ENCODE data around the gene CLCNKB. TPM values are rescaled to one million over a fixed set of nuclear protein-coding genes. Genes with fewer than 3 reads are reported as not detected.

The CLCNKB gene
- total and polyA plus RNA-seq, 2 experiments from 2014 or later, result 1.3 to 1.9 TPM

DNA sequence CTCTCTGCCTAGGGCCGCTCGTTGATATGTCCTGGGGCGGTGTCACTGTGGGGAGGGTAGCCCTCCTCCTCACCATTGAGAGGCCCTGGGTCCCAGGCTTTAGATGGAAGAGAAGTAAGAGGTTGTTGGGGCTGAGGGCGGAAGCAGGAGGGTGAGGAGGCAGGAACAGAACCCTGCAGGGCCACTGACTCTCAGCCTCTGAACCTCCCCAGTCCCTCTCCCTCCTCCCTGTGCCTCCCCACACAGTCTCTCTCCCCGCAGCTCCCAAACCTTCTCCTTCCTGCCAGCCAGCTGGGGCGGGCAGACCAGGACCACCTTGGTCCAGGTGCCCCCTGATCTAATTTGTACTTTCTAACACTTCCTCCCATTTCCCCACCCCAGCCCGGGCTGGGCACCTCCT is 44.2 kb downstream of the CLCNKB start (continued):
- TF ChIP-seq ZNF462 (CRISPR knock-in tag; IDR thresholded peaks at IDR 0.05) (no peak), ETS1 (IDR thresholded peaks at IDR 0.05) (no peak)

GRCh38 chr1:16088351-16088911 is 44.8 kb downstream of the CLCNKB start:
- H3K4me2 ChIP-seq, result no peak overlapping the region
- H3K27ac ChIP-seq (ENCODE audit: low read depth), result no peak overlapping the region
- no peaks in the 10 kb centered on the region for H3K36me3 Mint-ChIP-seq (ENCODE audit: low read depth)
- no peaks in the 10 kb centered on the region for H3K27me3 ChIP-seq (ENCODE audit: insufficient read depth)
- no peaks in the 10 kb centered on the region for H3K9me3 Mint-ChIP-seq
- H3K9me2 ChIP-seq (ENCODE audit: insufficient read depth), result no peaks in the 10 kb centered on the region
- no peaks in the 10 kb centered on the region for H3F3A ChIP-seq (replicated peaks; ENCODE audit: low read depth)
- H3K4me3 ChIP-seq, result no peak overlapping the region
- H3K4me3 Mint-ChIP-seq, result no peak overlapping the region
- H3K79me2 ChIP-seq (replicated peaks; ENCODE audit: insufficient read depth), result no peaks in the 10 kb centered on the region
- H2AFZ ChIP-seq, result no peak overlapping the region
- ATAC-seq, result no peak
- H4K20me1 ChIP-seq (replicated peaks; ENCODE audit: insufficient read depth), result no peaks in the 10 kb centered on the region
- no peaks in the 10 kb centered on the region for H3K4me1 ChIP-seq (ENCODE audit: insufficient read depth)
- H3K4me1 Mint-ChIP-seq, result peaks cover 4% of the 10 kb centered on the region; the same call in 1 of the 3 replicates
- no peak for DNase-seq (ENCODE audit: low spot score)
- H3K36me3 ChIP-seq (ENCODE audit: insufficient read depth), result no peaks in the 10 kb centered on the region
- H3K27ac Mint-ChIP-seq, result no peak overlapping the region
- H3K27me3 Mint-ChIP-seq (ENCODE audit: insufficient read depth, low read depth, poor library complexity), result no peaks in the 10 kb centered on the region
- TF ChIP-seq ZNF114 (CRISPR knock-in tag; IDR thresholded peaks at IDR 0.05) (no peak), POLR2AphosphoS5 (IDR thresholded peaks at IDR 0.05; ENCODE audit: low read depth) (no peak), CREB1 (CRISPR knock-in tag; IDR thresholded peaks at IDR 0.05; ENCODE audit: low read depth) (no peak), EZH2phosphoT487 (IDR thresholded peaks at IDR 0.05; ENCODE audit: unreplicated experiment) (no peak)
- TF ChIP-seq, protein P1, sequence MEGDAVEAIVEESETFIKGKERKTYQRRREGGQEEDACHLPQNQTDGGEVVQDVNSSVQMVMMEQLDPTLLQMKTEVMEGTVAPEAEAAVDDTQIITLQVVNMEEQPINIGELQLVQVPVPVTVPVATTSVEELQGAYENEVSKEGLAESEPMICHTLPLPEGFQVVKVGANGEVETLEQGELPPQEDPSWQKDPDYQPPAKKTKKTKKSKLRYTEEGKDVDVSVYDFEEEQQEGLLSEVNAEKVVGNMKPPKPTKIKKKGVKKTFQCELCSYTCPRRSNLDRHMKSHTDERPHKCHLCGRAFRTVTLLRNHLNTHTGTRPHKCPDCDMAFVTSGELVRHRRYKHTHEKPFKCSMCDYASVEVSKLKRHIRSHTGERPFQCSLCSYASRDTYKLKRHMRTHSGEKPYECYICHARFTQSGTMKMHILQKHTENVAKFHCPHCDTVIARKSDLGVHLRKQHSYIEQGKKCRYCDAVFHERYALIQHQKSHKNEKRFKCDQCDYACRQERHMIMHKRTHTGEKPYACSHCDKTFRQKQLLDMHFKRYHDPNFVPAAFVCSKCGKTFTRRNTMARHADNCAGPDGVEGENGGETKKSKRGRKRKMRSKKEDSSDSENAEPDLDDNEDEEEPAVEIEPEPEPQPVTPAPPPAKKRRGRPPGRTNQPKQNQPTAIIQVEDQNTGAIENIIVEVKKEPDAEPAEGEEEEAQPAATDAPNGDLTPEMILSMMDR (conservative IDR thresholded peaks at IDR 0.05; ENCODE audit: low read depth in 2 of 2), result no peak
